Smooth muscle cell (in vitro differentiated cells): Measurements from ENCODE around the gene SRPK1. TPM values are rescaled to one million over a fixed set of nuclear protein-coding genes. Genes with fewer than 3 reads are reported as not detected.

Source experiments
- DNase-seq: peaks from one replicate; lab custom pipeline; 2025; ENCODE audit not compliant: unreplicated experiment; lab: John Stamatoyannopoulos, UW
- H2AFZ ChIP-seq: fragments of 200-600 bp; sonication (generic); 2 replicates; pipeline ENCODE4 v1.6.0; 2016; ENCODE audit warnings: antibody characterized with exemption, low read depth, mild to moderate bottlenecking
- H3F3A ChIP-seq: fragments of 200-600 bp; sonication (generic); 2 replicates; pipeline ENCODE4 v1.6.0; 2017; ENCODE audit warnings: antibody characterized with exemption, low read depth
- H3K27ac ChIP-seq: fragments of 200-600 bp; sonication (generic); 2 replicates; pipeline ENCODE4 v1.5.1; 2016; ENCODE audit warnings: low read depth, mild to moderate bottlenecking
- H3K27me3 ChIP-seq: fragments of 200-600 bp; sonication (generic); 2 replicates; pipeline ENCODE4 v1.6.1; 2016; ENCODE audit warnings: low read depth, mild to moderate bottlenecking
- H3K36me3 ChIP-seq: fragments of 200-600 bp; sonication (generic); 2 replicates; pipeline ENCODE4 v1.5.1; 2016; ENCODE audit warnings: low read depth
- H3K4me1 ChIP-seq: fragments of 200-600 bp; sonication (generic); 2 replicates; pipeline ENCODE4 v1.5.1; 2016; ENCODE audit warnings: low read depth
- H3K4me2 ChIP-seq: fragments of 200-600 bp; sonication (generic); 2 replicates; pipeline ENCODE4 v1.6.0; 2016; ENCODE audit warnings: mild to moderate bottlenecking
- H3K4me3 ChIP-seq: fragments of 200-600 bp; sonication (generic); 2 replicates; pipeline ENCODE4 v1.5.1; 2016; ENCODE audit warnings: mild to moderate bottlenecking
- H3K79me2 ChIP-seq: fragments of 200-600 bp; sonication (generic); 2 replicates; pipeline ENCODE4 v1.6.0; 2016; ENCODE audit warnings: low read depth, mild to moderate bottlenecking
- H3K9ac ChIP-seq: fragments of 200-600 bp; sonication (generic); 2 replicates; pipeline ENCODE4 v1.6.0; 2016; ENCODE audit warnings: low read depth
- H3K9me3 ChIP-seq: fragments of 200-600 bp; sonication (generic); replicated peaks from 2 replicates; pipeline ENCODE4 v1.5.1; 2016; ENCODE audit warnings: low read depth
- H4K20me1 ChIP-seq: fragments of 200-600 bp; sonication (generic); 2 replicates; pipeline ENCODE4 v1.6.0; 2016; ENCODE audit warnings: low read depth
- WGBS: methylation state at CpG from one replicate; pipeline ENCODE4 v1.1.7; 2016; ENCODE audit warnings: low lambda C conversion rate; 5-methylcytosine and 5-hydroxymethylcytosine counted together
- polyA plus RNA-seq: library from polyadenylated mRNA; unstranded; fragments of >200 nt; fragmentation: Nextera tagmentation; extraction: Ambion mirVana; gene quantifications from 2 replicates; pipeline ENCODE4 v1.2.1, GENCODE V29; 2016
- total RNA-seq: library from RNA; depleted of rRNA; stranded (reverse); fragments of >200 nt; gene quantifications from 2 replicates; pipeline ENCODE4 v1.2.3, GENCODE V29; 2014
- TF ChIP-seq, protein P1 (sequence below): fragments of 200-600 bp; sonication (generic); IDR thresholded peaks from 2 replicates; pipeline ENCODE4 v1.5.1; 2017; ENCODE audit warnings: borderline replicate concordance, mild to moderate bottlenecking, antibody characterized with exemption; ENCODE audit not compliant: insufficient read depth, poor library complexity, severe bottlenecking

Gene SRPK1
- total and polyA plus RNA-seq, 2 experiments from 2014 or later = 28.2 to 45.7 TPM

DNA sequence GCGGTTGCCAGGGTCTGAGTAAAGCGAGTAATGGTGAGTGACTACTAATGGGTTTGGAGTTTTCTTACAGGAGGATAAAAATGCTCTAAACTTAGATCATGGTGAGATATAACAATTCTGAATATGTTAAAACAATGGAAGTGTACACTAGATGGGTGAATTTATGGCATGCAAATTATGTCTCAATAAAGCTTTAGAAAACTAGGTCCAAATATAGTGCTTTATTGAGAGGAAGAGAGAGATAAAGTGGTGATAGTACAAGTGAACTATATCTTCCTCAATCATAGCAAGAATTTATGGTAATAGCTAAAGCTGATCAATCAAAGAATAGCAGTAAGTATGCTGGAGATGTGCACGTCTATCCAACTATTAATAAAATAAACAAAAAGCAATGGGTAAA lies 23.9 kb downstream of the SRPK1 start:
- Histone ChIP-seq H3K27ac (peak overlapping the region; percentile 79), H3F3A (no peaks in the 10 kb centered on the region), H4K20me1 (peaks cover 26% of the 10 kb centered on the region), H3K9ac (no peak overlapping the region), H3K9me3 (no peaks in the 10 kb centered on the region), H3K36me3 (no peaks in the 10 kb centered on the region), H3K4me1 (peaks cover 4% of the 10 kb centered on the region), H3K27me3 (no peaks in the 10 kb centered on the region), H3K79me2 (peaks cover 81% of the 10 kb centered on the region), H2AFZ (no peak overlapping the region), H3K4me2 (no peak overlapping the region), H3K4me3 (no peak overlapping the region)
- WGBS = 90% methylated on average over 3 of the region's 3 CpGs
- TF ChIP-seq, protein P1, sequence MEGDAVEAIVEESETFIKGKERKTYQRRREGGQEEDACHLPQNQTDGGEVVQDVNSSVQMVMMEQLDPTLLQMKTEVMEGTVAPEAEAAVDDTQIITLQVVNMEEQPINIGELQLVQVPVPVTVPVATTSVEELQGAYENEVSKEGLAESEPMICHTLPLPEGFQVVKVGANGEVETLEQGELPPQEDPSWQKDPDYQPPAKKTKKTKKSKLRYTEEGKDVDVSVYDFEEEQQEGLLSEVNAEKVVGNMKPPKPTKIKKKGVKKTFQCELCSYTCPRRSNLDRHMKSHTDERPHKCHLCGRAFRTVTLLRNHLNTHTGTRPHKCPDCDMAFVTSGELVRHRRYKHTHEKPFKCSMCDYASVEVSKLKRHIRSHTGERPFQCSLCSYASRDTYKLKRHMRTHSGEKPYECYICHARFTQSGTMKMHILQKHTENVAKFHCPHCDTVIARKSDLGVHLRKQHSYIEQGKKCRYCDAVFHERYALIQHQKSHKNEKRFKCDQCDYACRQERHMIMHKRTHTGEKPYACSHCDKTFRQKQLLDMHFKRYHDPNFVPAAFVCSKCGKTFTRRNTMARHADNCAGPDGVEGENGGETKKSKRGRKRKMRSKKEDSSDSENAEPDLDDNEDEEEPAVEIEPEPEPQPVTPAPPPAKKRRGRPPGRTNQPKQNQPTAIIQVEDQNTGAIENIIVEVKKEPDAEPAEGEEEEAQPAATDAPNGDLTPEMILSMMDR = no peak
- DNase-seq = no peak

DNA sequence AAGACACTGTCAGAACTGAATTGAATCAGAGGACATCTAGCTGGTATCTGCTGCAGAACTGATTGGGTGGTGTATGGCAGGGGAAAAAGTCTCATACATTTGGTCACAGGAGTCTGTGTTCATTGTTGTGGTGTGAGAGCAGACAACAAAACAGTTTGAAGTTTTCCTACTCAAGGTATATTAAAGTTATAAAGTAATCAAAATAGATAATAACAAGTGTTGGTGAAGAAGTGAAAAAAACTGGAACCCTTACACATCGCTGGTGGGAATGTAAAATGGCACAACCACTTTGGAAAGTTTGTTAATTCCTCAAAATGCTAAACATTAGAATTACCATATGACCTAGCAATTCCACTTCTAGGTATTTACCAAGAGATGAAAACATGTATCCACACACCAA lies 24.7 kb downstream of the SRPK1 start:
- peaks cover 4% of the 10 kb centered on the region for H3K4me1 ChIP-seq
- 95% methylated on average over 1 of the region's 1 CpG for WGBS
- H3K9me3 ChIP-seq = no peaks in the 10 kb centered on the region
- no peaks in the 10 kb centered on the region for H3K27me3 ChIP-seq
- H3F3A ChIP-seq = no peaks in the 10 kb centered on the region
- peaks cover 82% of the 10 kb centered on the region for H3K79me2 ChIP-seq
- no peak for DNase-seq
- TF ChIP-seq, protein P1 = no peak
- H3K36me3 ChIP-seq = no peaks in the 10 kb centered on the region
- no peak overlapping the region for H2AFZ ChIP-seq
- H3K4me2 ChIP-seq = no peak overlapping the region
- H3K4me3 ChIP-seq = no peak overlapping the region
- peak overlapping the region; percentile 79 for H3K27ac ChIP-seq
- peaks cover 26% of the 10 kb centered on the region for H4K20me1 ChIP-seq
- H3K9ac ChIP-seq = no peak overlapping the region

DNA sequence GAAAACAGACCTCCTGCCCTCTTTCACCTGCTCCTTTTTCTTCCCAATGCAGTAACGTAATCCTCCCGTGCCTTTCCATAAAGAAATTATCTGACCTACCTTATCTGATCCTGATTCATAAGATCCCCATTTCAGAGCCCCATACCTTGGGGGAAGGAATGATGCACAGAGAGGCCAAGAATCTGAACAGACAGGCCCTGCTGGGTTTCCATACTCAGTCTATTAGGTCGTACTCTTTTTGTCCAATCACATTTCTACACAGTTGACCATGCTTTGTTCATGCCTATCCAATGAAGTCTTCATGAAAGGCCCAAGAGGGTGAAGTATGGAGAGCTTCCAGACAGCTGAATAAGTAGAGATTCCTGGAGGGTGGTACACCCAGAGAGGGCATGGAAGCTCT lies 25.3 kb downstream of the SRPK1 start:
- TF ChIP-seq, protein P1 = no peak
- Histone ChIP-seq H3K9ac (no peak overlapping the region), H4K20me1 (peaks cover 26% of the 10 kb centered on the region), H3K4me1 (peaks cover 4% of the 10 kb centered on the region), H2AFZ (no peak overlapping the region), H3K9me3 (no peaks in the 10 kb centered on the region), H3K4me3 (no peak overlapping the region), H3K27ac (peak overlapping the region; percentile 79), H3F3A (no peaks in the 10 kb centered on the region), H3K36me3 (no peaks in the 10 kb centered on the region), H3K27me3 (no peaks in the 10 kb centered on the region), H3K79me2 (peaks cover 83% of the 10 kb centered on the region), H3K4me2 (no peak overlapping the region)
- WGBS = 66% methylated on average over 3 of the region's 3 CpGs
- no peak for DNase-seq

DNA sequence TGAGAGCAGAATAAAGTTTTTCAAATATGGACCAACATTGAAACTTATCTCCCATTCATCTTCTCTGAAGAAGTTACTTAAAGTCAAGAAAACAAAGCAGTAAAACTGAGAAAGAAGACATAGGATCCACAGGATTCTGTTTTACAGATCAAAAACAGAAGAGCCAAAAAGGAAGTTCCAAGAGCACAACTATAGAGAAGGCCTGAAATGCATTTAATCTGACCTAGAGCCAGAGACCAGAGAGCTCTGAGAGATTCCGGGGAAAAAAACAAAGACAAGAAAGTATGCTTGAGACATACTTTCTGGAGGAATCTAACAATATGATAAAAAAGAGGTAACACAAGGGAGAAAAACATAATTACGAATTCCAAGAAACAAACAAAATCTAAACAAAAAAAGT lies 26.1 kb downstream of the SRPK1 start:
- WGBS = 76% methylated on average over 2 of the region's 2 CpGs
- H2AFZ ChIP-seq = no peak overlapping the region

More for the DNA sequence above, 26.1 kb downstream of the SRPK1 start:
- Histone ChIP-seq H3K4me3 (no peak overlapping the region), H3K4me2 (peak overlapping the region; percentile 0), H4K20me1 (peaks cover 30% of the 10 kb centered on the region), H3K27me3 (no peaks in the 10 kb centered on the region), H3K4me1 (peaks cover 4% of the 10 kb centered on the region), H3K9me3 (no peaks in the 10 kb centered on the region), H3K36me3 (no peaks in the 10 kb centered on the region), H3K9ac (no peak overlapping the region), H3F3A (no peaks in the 10 kb centered on the region), H3K27ac (peak overlapping the region; percentile 79), H3K79me2 (peaks cover 76% of the 10 kb centered on the region)
- TF ChIP-seq, protein P1 = no peak
- DNase-seq = no peak
